ENCODE data around the gene ARHGAP26. TPM values are rescaled to one million over a fixed set of nuclear protein-coding genes. Genes with fewer than 3 reads are reported as not detected.

The ARHGAP26 gene
- total and polyA plus RNA-seq, 4 donors, result 1.8 to 16.7 (median 4.1) TPM

- Histone ChIP-seq H3K27ac (ENCODE audit: low read depth in 1 of 2, low read length in 2 of 2) (no peak overlapping the region), H3K9me3 (ENCODE audit: control insufficient read depth in 4 of 4, low read length in 3 of 4) (no peaks in the 10 kb centered on the region), H3K36me3 (ENCODE audit: control insufficient read depth in 4 of 4, insufficient read depth in 3 of 4, low read depth in 1 of 4, low read length in 3 of 4) (no peaks in the 10 kb centered on the region), H3K4me3 (ENCODE audit: low read depth in 1 of 3, low read length in 3 of 3) (no peak overlapping the region), H3K27me3 (ENCODE audit: control insufficient read depth in 4 of 4, insufficient read depth in 4 of 4, low read length in 3 of 4) (no peaks in the 10 kb centered on the region), H3K4me1 (ENCODE audit: control insufficient read depth in 4 of 4, insufficient read depth in 4 of 4, low read length in 3 of 4) (peaks cover 3 to 11% (median 8%) of the 10 kb centered on the region in 4 donors), H3K9ac (ENCODE audit: low read depth in 1 of 2, low read length in 2 of 2) (no peak overlapping the region)
- WGBS, result 91% methylated on average over 3 of the region's 3 CpGs
- no peak for DNase-seq (ENCODE audit: low spot score)
- TF ChIP-seq FOXA1 (IDR thresholded peaks at IDR 0.05), result no peak
- no peak for TF ChIP-seq CTCF (IDR thresholded peaks at IDR 0.05; ENCODE audit: low read depth, low read length, missing input control)
- TF ChIP-seq HNF4G (IDR thresholded peaks at IDR 0.05), result no peak
- no peak for TF ChIP-seq ATF3 (IDR thresholded peaks at IDR 0.05)
- TF ChIP-seq JUND (IDR thresholded peaks at IDR 0.05), result no peak
- no peak for TF ChIP-seq SP1 (IDR thresholded peaks at IDR 0.05)
- no peak for TF ChIP-seq RXRA (IDR thresholded peaks at IDR 0.05)
- no peak for TF ChIP-seq NR2F2 (IDR thresholded peaks at IDR 0.05)
- no peak for TF ChIP-seq MAX (IDR thresholded peaks at IDR 0.05)
- TF ChIP-seq HNF4A (conservative IDR thresholded peaks at IDR 0.05), result no peak
- no peak for TF ChIP-seq EGR1 (IDR thresholded peaks at IDR 0.05; ENCODE audit: low read depth in 2 of 2)
- no peak for TF ChIP-seq RAD21 (IDR thresholded peaks at IDR 0.05)
- TF ChIP-seq FOXA2 (IDR thresholded peaks at IDR 0.05), result no peak
- no peak for TF ChIP-seq TAF1 (conservative IDR thresholded peaks at IDR 0.05)
- no peak for TF ChIP-seq YY1 (IDR thresholded peaks at IDR 0.05)
These were observed 481.0 kb downstream of the ARHGAP26 start for GRCh38 chr5:143251190-143251589.

- H3K4me3 ChIP-seq (ENCODE audit: low read depth in 1 of 3, low read length in 3 of 3), result no peak overlapping the region
- WGBS, result 95% methylated on average over 4 of the region's 4 CpGs
- H3K36me3 ChIP-seq (ENCODE audit: control insufficient read depth in 4 of 4, insufficient read depth in 3 of 4, low read depth in 1 of 4, low read length in 3 of 4), result no peaks in the 10 kb centered on the region
- H3K27ac ChIP-seq (ENCODE audit: low read depth in 1 of 2, low read length in 2 of 2), result no peak overlapping the region
- H3K9ac ChIP-seq (ENCODE audit: low read depth in 1 of 2, low read length in 2 of 2), result no peak overlapping the region
- TF ChIP-seq EGR1 (IDR thresholded peaks at IDR 0.05; ENCODE audit: low read depth in 2 of 2), result no peak
- TF ChIP-seq YY1 (IDR thresholded peaks at IDR 0.05), result no peak
- no peak for TF ChIP-seq HNF4G (IDR thresholded peaks at IDR 0.05)
- TF ChIP-seq CTCF (IDR thresholded peaks at IDR 0.05; ENCODE audit: low read depth, low read length, missing input control), result no peak
- no peak for TF ChIP-seq RAD21 (IDR thresholded peaks at IDR 0.05)
- TF ChIP-seq RXRA (IDR thresholded peaks at IDR 0.05), result no peak
- no peak for TF ChIP-seq MAX (IDR thresholded peaks at IDR 0.05)
- no peak for TF ChIP-seq REST (IDR thresholded peaks at IDR 0.05)
- TF ChIP-seq TAF1 (conservative IDR thresholded peaks at IDR 0.05), result no peak
- peaks cover 3 to 11% (median 8%) of the 10 kb centered on the region in 4 donors for H3K4me1 ChIP-seq (ENCODE audit: control insufficient read depth in 4 of 4, insufficient read depth in 4 of 4, low read length in 3 of 4)
- H3K9me3 ChIP-seq (ENCODE audit: control insufficient read depth in 4 of 4, low read length in 3 of 4), result no peaks in the 10 kb centered on the region
- no peaks in the 10 kb centered on the region for H3K27me3 ChIP-seq (ENCODE audit: control insufficient read depth in 4 of 4, insufficient read depth in 4 of 4, low read length in 3 of 4)
- no peak for DNase-seq (ENCODE audit: low spot score)
These were observed 481.8 kb downstream of the ARHGAP26 start for GRCh38 chr5:143251946-143252345.

Data from liver (tissue), 9 donors.